Endothelial cell of umbilical vein (primary cell): Measurements from ENCODE around the gene KAT2A. TPM values are rescaled to one million over a fixed set of nuclear protein-coding genes. Genes with fewer than 3 reads are reported as not detected.

Source experiments
- BruUV-seq: library from RNA; stranded (reverse); fragments of 400-500 nt; replicated peaks from 2 replicates; lab custom pipeline; 2021; lab: Mats Ljungman, UMichigan
- CTCF ChIA-PET: fragments of 300-600, 350-600 bp; sonication (Branson Sonifier 250); formaldehyde crosslinking; loops from one replicate; lab custom pipeline; 2021; ENCODE audit warnings: antibody characterized with exemption, inconsistent platforms; lab: Charles Lee
- POLR2A ChIA-PET: fragments of 300-600, 350-600 bp; sonication (Branson Sonifier 250); formaldehyde crosslinking; loops from one replicate; lab custom pipeline; 2021; ENCODE audit warnings: antibody characterized with exemption, inconsistent platforms; lab: Charles Lee
- DNase-seq: peaks from one replicate; pipeline ENCODE4 v3.0.0-alpha.2; 2011; ENCODE audit warnings: low read depth, low spot score
- FAIRE-seq: peaks from 2 replicates; lab custom pipeline; 2011; peaks lifted over from hg19 to GRCh38; lab: Jason Lieb, UNC
- H2AFZ ChIP-seq: 2 replicates; pipeline ENCODE4 v1.6.0; 2012; ENCODE audit warnings: low read depth, low read length, control low read depth, inconsistent platforms
- H3K27ac ChIP-seq: 2 replicates; pipeline ENCODE4 v1.5.1; 2011; ENCODE audit warnings: low read depth, mild to moderate bottlenecking, control low read depth, low read length, moderate library complexity; ENCODE audit not compliant: insufficient read depth
- H3K27me3 ChIP-seq, 2 experiments: 2 replicates each; pipeline versions ENCODE4 v1.6.0 to v1.6.1; 2011; ENCODE audit warnings: low read length in 2 of 2, mixed read lengths in 1 of 2; ENCODE audit not compliant: control insufficient read depth in 2 of 2, insufficient read depth in 2 of 2
- H3K36me3 ChIP-seq, 2 experiments: 2 replicates in 1 of 2; 3 replicates in 1 of 2; pipeline ENCODE4 v1.5.1; 2011; ENCODE audit warnings: low read length in 2 of 2, mild to moderate bottlenecking in 1 of 2, moderate library complexity in 1 of 2; ENCODE audit not compliant: control insufficient read depth in 2 of 2, insufficient read depth in 2 of 2; ENCODE audit errors: extremely low read depth in 1 of 2
- H3K4me1 ChIP-seq: 3 replicates; pipeline ENCODE4 v1.5.1; 2011; ENCODE audit warnings: mild to moderate bottlenecking, low read length; ENCODE audit not compliant: control insufficient read depth, insufficient read depth; ENCODE audit errors: extremely low read depth
- H3K4me2 ChIP-seq: 2 replicates; pipeline ENCODE4 v1.6.1; 2011; ENCODE audit warnings: low read length, control low read depth, mixed read lengths; ENCODE audit not compliant: insufficient read depth
- H3K4me3 ChIP-seq, 3 experiments: fragments of 200-600 bp in 1 of 3; sonication (generic), shearing (Covaris generic) in 1 of 3; replicated peaks in 1 of 3; 2 replicates each; pipeline ENCODE4 v1.5.1; 2011 to 2016; ENCODE audit warnings: control low read depth in 3 of 3, low read length in 3 of 3, mild to moderate bottlenecking in 2 of 3, inconsistent platforms in 1 of 3, low read depth in 1 of 3, moderate library complexity in 1 of 3; ENCODE audit not compliant: insufficient read depth in 1 of 3
- H3K79me2 ChIP-seq: 2 replicates; pipeline ENCODE4 v1.6.0; 2012; ENCODE audit warnings: low read length, inconsistent platforms; ENCODE audit not compliant: control insufficient read depth, insufficient read depth
- H3K9ac ChIP-seq: replicated peaks from 2 replicates; pipeline ENCODE3; 2011; ENCODE audit warnings: low read length, control low read depth; ENCODE audit not compliant: insufficient read depth; ENCODE audit errors: extremely low read depth
- H3K9me1 ChIP-seq: replicated peaks from 3 replicates; pipeline ENCODE4 v1.6.0; 2011; ENCODE audit warnings: mild to moderate bottlenecking, low read length; ENCODE audit not compliant: control insufficient read depth, insufficient read depth; ENCODE audit errors: extremely low read depth
- H3K9me3 ChIP-seq: replicated peaks from 2 replicates; pipeline ENCODE4 v1.5.1; 2012; ENCODE audit warnings: low read length, inconsistent platforms; ENCODE audit not compliant: control insufficient read depth, insufficient read depth
- H4K20me1 ChIP-seq: replicated peaks from 2 replicates; pipeline ENCODE3; 2011; ENCODE audit warnings: mild to moderate bottlenecking, low read length; ENCODE audit not compliant: control insufficient read depth, insufficient read depth; ENCODE audit errors: extremely low read depth
- EZH2 ChIP-seq: IDR thresholded peaks from 2 replicates; pipeline ENCODE4 v1.6.1; 2012; ENCODE audit warnings: borderline replicate concordance, low read depth, mild to moderate bottlenecking, moderate library complexity, low read length, inconsistent platforms; ENCODE audit not compliant: severe bottlenecking
- FOS ChIP-seq: IDR thresholded peaks from 2 replicates; pipeline ENCODE4 v1.6.1; 2011; ENCODE audit warnings: mild to moderate bottlenecking, low read length, moderate library complexity, borderline replicate concordance; ENCODE audit not compliant: insufficient read depth
- GATA2 ChIP-seq: IDR thresholded peaks from 2 replicates; pipeline ENCODE4 v1.7.0; 2011; ENCODE audit warnings: low read depth, mild to moderate bottlenecking, moderate library complexity, mixed read lengths, low read length; ENCODE audit not compliant: insufficient read length, insufficient read depth
- JUN ChIP-seq: IDR thresholded peaks from 2 replicates; pipeline ENCODE4 v1.6.1; 2011; ENCODE audit warnings: borderline replicate concordance, low read depth; ENCODE audit not compliant: insufficient read length, insufficient read depth
- MYC ChIP-seq: IDR thresholded peaks from one replicate; pipeline ENCODE4 v1.6.1; 2011; ENCODE audit warnings: mild to moderate bottlenecking, low read depth, low read length
- POLR2A ChIP-seq: IDR thresholded peaks from 2 replicates; pipeline ENCODE4 v1.6.1; 2012; ENCODE audit warnings: low read depth, mild to moderate bottlenecking, control low read depth, low read length
- POLR2AphosphoS5 ChIP-seq: IDR thresholded peaks from 2 replicates; pipeline ENCODE4 v1.6.1; 2012; ENCODE audit warnings: low read depth, mild to moderate bottlenecking, control low read depth, low read length, moderate library complexity; ENCODE audit not compliant: insufficient read depth
- dilution Hi-C: fragments of 300-500 bp; cut with MboI; formaldehyde crosslinking; loops from one replicate; pipeline ENCODE4 v1.15.0; 2019; ENCODE audit warnings: low sequenced_read_pairs; ENCODE audit not compliant: extremely low pct_ligation_motif_present
- intact Hi-C: fragments of 100-400 bp; cut with micrococcal nuclease; formaldehyde crosslinking; loops from one replicate; pipeline ENCODE4 v1.10.0; 2022
- polyA plus RNA-seq, 4 experiments: library from polyadenylated mRNA; depleted of rRNA in 3 of 4; stranded (reverse) in 3 of 4; unstranded in 1 of 4; fragments of >200 nt; gene quantifications; 2 replicates each; pipeline versions ENCODE4 v1.2.1 to v1.2.3, GENCODE V29; 2011 to 2012; ENCODE audit warnings: missing spikeins in 1 of 4
- total RNA-seq: library from RNA; stranded (reverse); gene quantifications from 2 replicates; pipeline ENCODE4 v1.2.3, GENCODE V29; 2021
- TF ChIP-seq, protein P1 (sequence below), 2 donors: IDR thresholded peaks; 1 replicate in 1 of 2; 2 replicates in 1 of 2; pipeline ENCODE4 v1.5.1; 2011; ENCODE audit warnings: low read length in 2 of 2, mild to moderate bottlenecking in 2 of 2, moderate library complexity in 2 of 2, control low read depth in 1 of 2, inconsistent platforms in 1 of 2, low read depth in 1 of 2; ENCODE audit not compliant: insufficient read depth in 1 of 2; ENCODE audit errors: extremely low read depth in 1 of 2
- TF ChIP-seq, protein P2 (sequence below): IDR thresholded peaks from 2 replicates; pipeline ENCODE4 v1.6.1; 2011; ENCODE audit not compliant: insufficient read depth, insufficient read length

Gene KAT2A
- total and polyA plus RNA-seq, 2 donors (not counting 3 experiments of a cell fraction or from before 2014, with no cell fraction given): 32.9 to 33.4 TPM

DNA sequence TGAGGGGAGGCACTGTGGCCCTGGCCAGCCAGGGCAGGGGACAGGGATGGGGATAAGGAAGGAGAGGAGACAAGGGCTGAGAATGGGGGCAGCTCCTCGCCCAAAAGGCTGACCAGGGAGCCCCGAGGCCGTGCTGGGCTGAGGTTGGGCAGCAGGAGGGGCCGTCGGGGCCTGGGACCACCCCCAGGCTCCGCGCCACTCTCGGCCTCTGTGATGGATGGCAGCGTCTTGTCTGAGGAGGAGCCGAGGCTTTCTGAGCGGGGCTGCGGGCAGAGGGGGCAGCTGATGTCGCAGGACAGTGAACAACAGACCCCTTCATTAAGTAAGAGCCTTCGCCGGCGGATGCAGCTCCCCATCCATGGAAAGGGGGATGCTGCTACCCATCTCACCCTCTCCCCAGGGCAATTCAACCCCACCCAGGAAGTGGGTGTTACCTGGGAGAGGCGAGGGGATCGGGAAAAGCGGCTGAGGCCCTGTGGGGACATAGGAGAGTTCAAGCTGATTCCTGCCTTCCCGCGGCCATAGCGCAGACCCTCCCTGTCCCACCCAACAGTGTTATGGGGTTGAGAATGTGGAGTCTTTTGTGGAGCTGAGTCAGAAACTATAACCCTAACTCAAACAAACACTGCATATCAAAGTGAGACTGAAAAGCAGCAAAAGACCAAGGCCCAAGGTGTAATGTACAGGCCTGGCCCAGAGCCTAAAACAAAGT, 42.7 kb upstream of the KAT2A start:
- H3K27me3 ChIP-seq: no peaks in the 10 kb centered on the region
- DNase-seq (no peak), FAIRE-seq (no peak)
- H3K9me1 ChIP-seq: no peaks in the 10 kb centered on the region
- no TSS peak for BruUV-seq
- H3K4me2 ChIP-seq: no peak overlapping the region
- no peak overlapping the region for H2AFZ ChIP-seq
- ChIA-PET CTCF (interaction anchor here (1.0 to 1.5 kb wide), 3 partner anchors 15 to 31 kb away, joined by 3 to 4 read pairs (median 3); partner anchors contain the start of gene GHDC), POLR2A (no interaction called here)
- H3K4me3 ChIP-seq: no peak overlapping the region
- TF ChIP-seq, protein P1, sequence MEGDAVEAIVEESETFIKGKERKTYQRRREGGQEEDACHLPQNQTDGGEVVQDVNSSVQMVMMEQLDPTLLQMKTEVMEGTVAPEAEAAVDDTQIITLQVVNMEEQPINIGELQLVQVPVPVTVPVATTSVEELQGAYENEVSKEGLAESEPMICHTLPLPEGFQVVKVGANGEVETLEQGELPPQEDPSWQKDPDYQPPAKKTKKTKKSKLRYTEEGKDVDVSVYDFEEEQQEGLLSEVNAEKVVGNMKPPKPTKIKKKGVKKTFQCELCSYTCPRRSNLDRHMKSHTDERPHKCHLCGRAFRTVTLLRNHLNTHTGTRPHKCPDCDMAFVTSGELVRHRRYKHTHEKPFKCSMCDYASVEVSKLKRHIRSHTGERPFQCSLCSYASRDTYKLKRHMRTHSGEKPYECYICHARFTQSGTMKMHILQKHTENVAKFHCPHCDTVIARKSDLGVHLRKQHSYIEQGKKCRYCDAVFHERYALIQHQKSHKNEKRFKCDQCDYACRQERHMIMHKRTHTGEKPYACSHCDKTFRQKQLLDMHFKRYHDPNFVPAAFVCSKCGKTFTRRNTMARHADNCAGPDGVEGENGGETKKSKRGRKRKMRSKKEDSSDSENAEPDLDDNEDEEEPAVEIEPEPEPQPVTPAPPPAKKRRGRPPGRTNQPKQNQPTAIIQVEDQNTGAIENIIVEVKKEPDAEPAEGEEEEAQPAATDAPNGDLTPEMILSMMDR (IDR thresholded peaks at IDR 0.05; ENCODE audit: extremely low read depth in 1 of 2, insufficient read depth in 1 of 2, low read depth in 1 of 2, low read length in 2 of 2): no peak
- no peak for TF ChIP-seq FOS
- no peak for TF ChIP-seq JUN
- TF ChIP-seq, protein P2, sequence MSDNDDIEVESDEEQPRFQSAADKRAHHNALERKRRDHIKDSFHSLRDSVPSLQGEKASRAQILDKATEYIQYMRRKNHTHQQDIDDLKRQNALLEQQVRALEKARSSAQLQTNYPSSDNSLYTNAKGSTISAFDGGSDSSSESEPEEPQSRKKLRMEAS: no peak
- TF ChIP-seq MYC: no peak
- TF ChIP-seq GATA2: no peak
- no peak for TF ChIP-seq EZH2
- TF ChIP-seq POLR2AphosphoS5: no peak
- no peak for TF ChIP-seq POLR2A
- intact Hi-C loops: no loop called here
- H3K36me3 ChIP-seq: no peaks in the 10 kb centered on the region
- no peaks in the 10 kb centered on the region for H3K9me3 ChIP-seq
- no peak overlapping the region for H3K27ac ChIP-seq
- dilution Hi-C loops: no loop called here
- H3K4me1 ChIP-seq: no peaks in the 10 kb centered on the region
- H4K20me1 ChIP-seq: no peaks in the 10 kb centered on the region
- H3K9ac ChIP-seq: no peak overlapping the region
- no peaks in the 10 kb centered on the region for H3K79me2 ChIP-seq
